GM12873 (cell line): Measurements from ENCODE around the gene AK9.

Experiments used
- CTCF ChIP-seq: IDR thresholded peaks from 2 replicates; pipeline ENCODE4 v1.5.1; 2012; ENCODE audit warnings: low read depth, mild to moderate bottlenecking, moderate library complexity, low read length, control low read depth; ENCODE audit not compliant: insufficient read depth; ENCODE audit errors: missing control alignments

AK9 gene

GRCh38 chr6:109478222-109478805 lies 212.7 kb downstream of the AK9 start:
- no peak for TF ChIP-seq CTCF

- TF ChIP-seq CTCF: no peak
Observed at GRCh38 chr6:109477725-109478124, 213.3 kb downstream of the AK9 start.

GRCh38 chr6:109477184-109477583 lies 213.8 kb downstream of the AK9 start:
- no peak for TF ChIP-seq CTCF

GRCh38 chr6:109475625-109476024 lies 215.4 kb downstream of the AK9 start:
- TF ChIP-seq CTCF: no peak

- TF ChIP-seq CTCF: no peak
Observed at GRCh38 chr6:109474995-109475394, 216.0 kb downstream of the AK9 start.

GRCh38 chr6:109473120-109473519 lies 217.9 kb downstream of the AK9 start:
- TF ChIP-seq CTCF: no peak

GRCh38 chr6:109472132-109472995 lies 218.6 kb downstream of the AK9 start:
- peak; percentile 27 for TF ChIP-seq CTCF
